ENCODE results near the gene CNEP1R1.
"Not testable (repeated sequence)": the region's sequence is repeated elsewhere in the genome, so short reads cannot be mapped to it uniquely, and the experiment has no call there.

The CNEP1R1 gene

DNA sequence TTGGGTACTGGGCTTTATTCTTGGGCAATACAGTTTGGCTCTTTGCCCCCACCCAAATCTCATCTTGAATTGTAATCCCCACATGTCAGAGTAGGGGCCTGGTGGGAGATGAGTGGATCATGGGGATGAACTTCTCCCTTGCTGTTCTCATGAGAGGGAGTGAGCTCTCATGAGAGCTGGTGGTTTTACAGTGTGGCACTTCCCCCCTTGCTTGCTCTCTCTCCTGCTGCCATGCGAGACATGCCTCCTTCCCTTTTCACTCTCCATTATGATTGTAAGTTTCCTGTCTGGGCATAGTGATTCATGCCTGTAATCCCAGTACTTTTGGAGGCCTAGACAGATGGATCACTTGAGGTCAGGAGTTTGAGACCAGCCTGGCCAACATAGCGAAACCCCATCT is 18.1 kb upstream of the CNEP1R1 start:
- Mint-ChIP-seq H3K27ac (no peak overlapping the region), H3K4me1 (no peaks in the 10 kb centered on the region), H3K27me3 (peaks cover 15% of the 10 kb centered on the region), H3K4me3 (no peak overlapping the region), H3K9me3 (no peaks in the 10 kb centered on the region)
- ATAC-seq: no peak
- DNase-seq: no peak

DNA sequence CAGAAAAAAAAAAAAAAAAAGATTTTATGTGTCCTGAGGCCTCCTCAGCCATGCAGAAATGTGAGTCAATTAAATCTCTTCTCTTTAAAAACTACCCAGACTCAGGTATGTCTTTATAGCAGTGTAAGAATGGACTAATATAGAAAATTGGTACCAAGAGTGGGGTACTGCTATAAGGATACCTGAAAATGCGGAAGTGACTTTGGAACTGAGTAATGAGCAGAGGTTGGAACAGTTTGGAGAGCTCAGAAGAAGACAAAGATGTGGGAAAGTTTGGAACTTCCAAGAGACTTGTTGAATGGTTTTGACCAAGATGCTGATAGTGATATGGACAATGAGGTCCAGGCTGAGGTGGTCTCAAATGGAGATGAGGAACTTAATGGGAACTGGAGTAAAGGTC is 17.3 kb upstream of the CNEP1R1 start:
- ATAC-seq: no peak
- no peak for DNase-seq
- H3K27ac Mint-ChIP-seq: no peak overlapping the region
- H3K27me3 Mint-ChIP-seq: peaks cover 9% of the 10 kb centered on the region
- no peaks in the 10 kb centered on the region for H3K4me1 Mint-ChIP-seq
- H3K4me3 Mint-ChIP-seq: no peak overlapping the region
- no peaks in the 10 kb centered on the region for H3K9me3 Mint-ChIP-seq

DNA sequence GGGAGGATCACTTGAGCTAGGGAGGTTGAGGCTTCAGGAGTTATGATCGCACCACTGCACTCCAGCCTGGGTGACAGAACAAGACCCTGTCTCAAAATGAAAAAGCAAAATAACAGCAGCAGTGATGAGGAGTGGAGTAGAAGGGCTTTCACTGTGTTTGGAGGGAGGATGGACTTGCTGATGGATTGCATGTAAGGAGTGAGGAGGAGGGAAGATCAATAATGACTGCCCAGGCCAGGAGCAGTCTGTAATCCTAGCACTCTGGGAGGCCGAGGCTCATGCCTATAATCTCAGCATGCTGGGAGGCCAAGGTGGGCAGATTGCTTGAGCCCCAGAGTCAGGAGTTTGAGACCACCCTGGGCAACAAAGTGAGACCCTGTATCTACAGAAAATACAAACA is 14.8 kb upstream of the CNEP1R1 start:
- no peaks in the 10 kb centered on the region for H3K9me3 Mint-ChIP-seq
- H3K4me3 Mint-ChIP-seq: no peak overlapping the region
- no peaks in the 10 kb centered on the region for H3K27me3 Mint-ChIP-seq
- H3K27ac Mint-ChIP-seq: no peak overlapping the region
- no peaks in the 10 kb centered on the region for H3K4me1 Mint-ChIP-seq
- no peak for ATAC-seq
- no peak for DNase-seq

- Mint-ChIP-seq H3K27ac (no peak overlapping the region), H3K27me3 (no peaks in the 10 kb centered on the region), H3K4me1 (no peaks in the 10 kb centered on the region), H3K9me3 (no peaks in the 10 kb centered on the region), H3K4me3 (no peak overlapping the region)
- ATAC-seq (no peak), DNase-seq (no peak)
Measured at GRCh38 chr16:50011707-50012106, 13.3 kb upstream of the CNEP1R1 start.

DNA sequence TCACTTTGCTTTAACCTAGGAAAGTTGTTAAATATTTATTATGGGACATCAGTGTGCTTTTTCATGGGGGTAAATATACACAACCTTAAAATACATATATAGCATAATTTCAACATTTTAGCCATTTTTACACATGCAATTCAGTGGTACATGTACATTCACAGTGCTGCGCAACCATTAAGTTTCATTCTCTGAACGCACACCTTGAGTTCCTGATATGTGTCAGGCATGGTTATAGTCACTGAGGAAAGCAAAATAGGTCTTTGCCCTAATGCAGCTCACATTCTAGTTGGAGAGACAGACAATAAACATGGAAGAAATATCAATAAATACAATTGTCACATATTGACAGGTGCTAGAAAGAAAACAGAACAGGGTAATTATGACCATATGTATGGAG is 12.8 kb upstream of the CNEP1R1 start:
- H3K27ac Mint-ChIP-seq: no peak overlapping the region
- no peaks in the 10 kb centered on the region for H3K4me1 Mint-ChIP-seq
- no peak overlapping the region for H3K4me3 Mint-ChIP-seq
- no peak for ATAC-seq
- H3K9me3 Mint-ChIP-seq: no peaks in the 10 kb centered on the region
- H3K27me3 Mint-ChIP-seq: no peaks in the 10 kb centered on the region
- DNase-seq: no peak

GRCh38 chr16:50014211-50014610 is 10.8 kb upstream of the CNEP1R1 start:
- not testable (repeated sequence) for H3K4me3 Mint-ChIP-seq, H3K9me3 Mint-ChIP-seq, H3K27me3 Mint-ChIP-seq, DNase-seq, H3K27ac Mint-ChIP-seq, ATAC-seq, H3K4me1 Mint-ChIP-seq

DNA sequence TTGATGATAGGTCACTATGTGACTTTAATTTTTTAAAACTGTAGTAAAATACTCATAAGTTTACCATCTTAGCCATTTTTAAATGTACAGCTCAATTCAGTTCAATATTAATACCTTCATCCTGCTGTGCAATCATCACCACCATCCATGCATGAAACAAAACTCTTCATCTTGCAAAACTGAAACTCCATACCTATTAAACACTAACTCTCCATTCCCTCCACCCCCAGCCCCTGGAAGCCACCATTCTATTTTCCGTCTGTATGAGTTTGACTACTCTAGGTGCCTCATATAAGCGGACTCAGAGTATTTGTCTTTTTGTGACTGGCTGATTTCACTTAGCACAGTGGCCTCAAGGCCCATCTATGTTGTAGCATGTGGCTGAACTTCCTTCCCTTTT is 9.4 kb upstream of the CNEP1R1 start:
- no peak for ATAC-seq
- H3K27ac Mint-ChIP-seq: no peak overlapping the region
- DNase-seq: no peak
- no peaks in the 10 kb centered on the region for H3K27me3 Mint-ChIP-seq
- H3K9me3 Mint-ChIP-seq: no peaks in the 10 kb centered on the region
- H3K4me3 Mint-ChIP-seq: no peak overlapping the region
- H3K4me1 Mint-ChIP-seq: no peaks in the 10 kb centered on the region

DNA sequence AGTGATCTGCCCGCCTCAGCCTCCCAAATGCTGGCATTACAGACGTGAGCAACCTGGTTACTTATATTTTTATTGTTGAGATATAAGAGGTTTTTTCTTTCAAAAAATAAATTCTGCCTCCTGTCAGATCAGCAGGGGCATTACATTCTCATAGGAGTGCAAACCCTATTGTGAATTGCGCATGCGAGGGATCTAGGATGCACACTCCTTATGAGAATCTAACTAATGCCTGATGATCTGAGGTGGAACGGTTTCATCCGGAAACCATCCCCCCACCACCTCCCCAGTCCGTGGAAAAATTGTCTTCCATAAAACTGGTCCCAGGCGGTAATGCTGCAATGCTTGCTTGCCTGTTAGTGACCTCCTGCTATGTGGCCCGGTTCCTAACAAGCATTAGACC is 7.5 kb upstream of the CNEP1R1 start:
- Mint-ChIP-seq H3K27me3 (no peaks in the 10 kb centered on the region), H3K27ac (no peak overlapping the region)

GRCh38 chr16:50021544-50021943 is 3.5 kb upstream of the CNEP1R1 start:
- Mint-ChIP-seq H3K4me3 (no peak overlapping the region), H3K4me1 (peaks cover 13% of the 10 kb centered on the region), H3K27me3 (no peaks in the 10 kb centered on the region), H3K9me3 (no peaks in the 10 kb centered on the region), H3K27ac (no peak overlapping the region)
- DNase-seq (peak in 1 of 2 donors; percentile 15), ATAC-seq (no peak)

More for the DNA sequence above, 7.5 kb upstream of the CNEP1R1 start:
- DNase-seq (no peak), ATAC-seq (no peak)
- Mint-ChIP-seq H3K9me3 (no peaks in the 10 kb centered on the region), H3K4me1 (no peaks in the 10 kb centered on the region), H3K4me3 (no peak overlapping the region)

DNA sequence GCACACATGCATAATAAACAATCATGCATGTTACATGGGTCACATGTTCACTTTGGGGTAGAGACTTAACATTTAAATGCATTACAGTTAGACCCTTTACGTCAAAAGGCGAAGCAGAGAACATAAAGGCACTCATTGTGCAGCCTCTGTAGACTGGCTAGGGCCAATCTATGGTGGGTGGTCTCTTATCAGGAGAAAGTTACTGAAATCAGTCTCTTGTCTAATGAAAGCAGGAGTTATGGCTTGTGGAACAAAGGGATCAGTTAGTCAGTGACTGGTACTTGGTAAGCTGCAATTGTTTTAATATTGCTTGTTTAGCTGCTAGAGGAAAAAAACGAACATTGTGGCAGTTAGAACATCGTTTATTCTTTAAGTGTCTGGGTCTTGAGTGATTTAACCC is 1.4 kb upstream of the CNEP1R1 start:
- Mint-ChIP-seq H3K9me3 (no peaks in the 10 kb centered on the region), H3K27me3 (no peaks in the 10 kb centered on the region), H3K4me1 (peaks cover 19% of the 10 kb centered on the region), H3K4me3 (no peak overlapping the region), H3K27ac (no peak overlapping the region)
- ATAC-seq (no peak), DNase-seq (no peak)

DNA sequence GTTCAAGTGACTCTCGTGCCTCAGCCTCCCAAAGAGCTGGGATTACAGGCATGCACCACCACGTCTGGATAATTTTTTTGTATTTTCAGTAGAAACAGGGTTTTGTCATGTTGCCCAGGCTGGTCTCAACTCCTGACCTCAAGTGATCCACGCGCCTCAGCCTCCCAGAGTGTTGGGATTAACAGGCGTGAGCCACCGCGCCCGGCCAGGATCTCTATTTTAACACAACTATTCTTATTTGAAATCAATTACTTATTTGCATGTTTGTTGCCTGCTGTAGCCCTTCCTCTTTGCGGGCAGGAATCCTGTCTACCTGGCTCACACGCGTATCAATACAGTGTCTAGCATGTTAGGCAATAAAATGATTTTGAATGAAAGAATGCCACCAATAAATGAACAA is 818 bp upstream of the CNEP1R1 start:
- Mint-ChIP-seq H3K4me3 (peak overlapping the region; percentile 93 to 95), H3K4me1 (peaks cover 19% of the 10 kb centered on the region), H3K9me3 (no peaks in the 10 kb centered on the region), H3K27me3 (no peaks in the 10 kb centered on the region), H3K27ac (peak overlapping the region in 1 of 2 donors; percentile 96)
- DNase-seq: no peak
- no peak for ATAC-seq

DNA sequence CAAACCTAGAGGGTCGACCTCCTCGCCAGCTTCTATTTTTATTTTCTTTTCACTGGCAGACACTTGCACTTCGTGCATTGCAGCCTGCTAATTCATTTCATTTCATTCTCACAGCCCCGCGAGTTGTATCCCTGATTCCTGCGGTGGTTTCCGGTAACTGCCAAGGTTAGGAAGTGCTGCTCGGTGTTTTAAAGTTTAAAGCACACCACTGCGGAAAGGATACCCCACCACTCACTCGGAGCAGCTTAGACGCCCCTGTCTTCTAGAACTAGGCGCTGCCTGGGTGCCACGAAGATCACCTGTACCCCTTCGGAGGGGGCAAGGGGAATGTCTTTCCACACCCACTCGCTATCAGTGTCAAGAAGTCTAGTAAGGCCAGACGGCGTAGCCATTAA is 509 bp downstream of the CNEP1R1 start:
- H3K9me3 Mint-ChIP-seq: no peaks in the 10 kb centered on the region
- H3K4me3 Mint-ChIP-seq: peak overlapping the region; percentile 93 to 95
- peak overlapping the region; percentile 95 to 96 for H3K27ac Mint-ChIP-seq
- H3K4me1 Mint-ChIP-seq: peaks cover 19% of the 10 kb centered on the region
- ATAC-seq (peak; percentile 17), DNase-seq (peak in 1 of 2 donors; percentile 34)
- H3K27me3 Mint-ChIP-seq: no peaks in the 10 kb centered on the region

- ATAC-seq (no peak), DNase-seq (no peak)
- peaks cover 19% of the 10 kb centered on the region for H3K4me1 Mint-ChIP-seq
- H3K27ac Mint-ChIP-seq: peak overlapping the region in 1 of 2 donors; percentile 88
- H3K27me3 Mint-ChIP-seq: no peaks in the 10 kb centered on the region
- H3K4me3 Mint-ChIP-seq: no peak overlapping the region
- no peaks in the 10 kb centered on the region for H3K9me3 Mint-ChIP-seq
Measured at GRCh38 chr16:50027829-50028228, 2.8 kb downstream of the CNEP1R1 start.

GRCh38 chr16:50035468-50035992 is 10.5 kb downstream of the CNEP1R1 start:
- ATAC-seq (no peak), DNase-seq (no peak)
- Mint-ChIP-seq H3K9me3 (no peaks in the 10 kb centered on the region), H3K4me1 (peaks cover 18% of the 10 kb centered on the region), H3K4me3 (no peak overlapping the region), H3K27ac (no peak overlapping the region), H3K27me3 (no peaks in the 10 kb centered on the region)

DNA sequence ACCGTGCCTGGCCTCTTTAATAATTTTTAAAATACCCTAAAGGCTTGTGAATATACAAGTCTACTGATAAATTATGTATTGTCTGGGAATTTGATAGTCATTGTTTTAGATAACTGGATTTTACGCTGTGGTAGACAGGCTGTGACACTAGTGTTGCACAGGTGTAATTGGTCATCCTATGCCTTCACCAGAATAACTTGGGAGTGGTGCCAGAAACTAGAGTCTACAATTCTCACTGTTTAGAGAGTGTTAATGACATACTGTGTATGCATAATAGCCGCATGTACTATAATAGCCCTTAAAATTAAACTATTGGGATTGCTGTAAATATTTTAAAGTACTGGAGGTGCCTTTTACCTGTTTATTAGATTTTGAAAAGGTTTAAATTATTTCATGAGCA is 11.4 kb downstream of the CNEP1R1 start:
- no peaks in the 10 kb centered on the region for H3K27me3 Mint-ChIP-seq
- no peak for DNase-seq
- H3K4me3 Mint-ChIP-seq: no peak overlapping the region
- no peak for ATAC-seq
- H3K9me3 Mint-ChIP-seq: no peaks in the 10 kb centered on the region
- H3K4me1 Mint-ChIP-seq: peaks cover 18% of the 10 kb centered on the region
- no peak overlapping the region for H3K27ac Mint-ChIP-seq

DNA sequence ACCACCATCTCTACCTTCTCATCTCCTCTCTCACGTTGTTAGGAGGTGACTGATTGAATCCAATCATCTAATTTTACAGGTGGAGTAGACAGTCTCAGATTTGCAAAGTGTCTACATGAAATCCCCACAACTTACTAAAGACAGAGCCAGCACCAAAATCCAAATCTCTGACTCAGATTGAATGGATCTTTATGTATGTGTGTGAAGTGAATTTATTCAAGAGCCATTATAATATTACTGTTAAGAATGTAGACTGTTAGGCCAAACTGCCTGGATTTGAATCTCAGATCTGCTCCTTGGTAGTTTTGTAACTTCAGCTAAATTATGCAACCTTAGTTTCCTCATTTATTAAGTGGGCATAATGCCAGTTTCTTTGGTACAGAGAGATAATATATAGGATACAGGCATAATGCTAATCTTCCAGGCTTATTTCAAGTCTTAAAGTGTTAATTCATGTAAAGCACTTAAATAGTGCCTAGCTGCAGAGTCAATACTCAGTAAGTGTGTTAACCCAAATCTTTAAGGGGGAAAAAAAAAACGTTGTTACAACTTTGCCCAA is 12.7 kb downstream of the CNEP1R1 start:
- H3K4me3 Mint-ChIP-seq: no peak overlapping the region
- peaks cover 3% of the 10 kb centered on the region for H3K27me3 Mint-ChIP-seq
- DNase-seq: no peak
- no peaks in the 10 kb centered on the region for H3K9me3 Mint-ChIP-seq
- peaks cover 18% of the 10 kb centered on the region for H3K4me1 Mint-ChIP-seq
- no peak for ATAC-seq
- H3K27ac Mint-ChIP-seq: no peak overlapping the region

DNA sequence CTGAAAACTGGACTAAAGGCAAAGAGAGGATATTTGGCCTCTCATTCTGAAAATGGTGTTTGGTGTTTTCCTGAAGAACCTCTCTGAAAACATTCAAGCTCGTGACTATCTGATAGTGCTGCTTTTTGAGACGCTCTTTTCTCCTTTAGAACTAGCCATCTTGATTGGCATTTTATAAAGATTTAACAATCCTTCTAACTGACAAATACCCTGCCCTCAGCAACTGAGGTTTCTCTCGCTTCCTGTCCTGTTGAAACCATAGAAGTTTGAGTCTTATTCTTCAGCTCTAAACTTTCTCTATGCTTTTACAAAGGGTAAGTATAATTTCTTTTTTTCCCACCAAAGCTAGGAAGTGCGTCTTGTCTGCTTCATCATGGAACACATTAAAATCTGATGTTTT is 13.3 kb downstream of the CNEP1R1 start:
- H3K4me3 Mint-ChIP-seq: no peak overlapping the region
- H3K4me1 Mint-ChIP-seq: peaks cover 18% of the 10 kb centered on the region
- ATAC-seq (no peak), DNase-seq (no peak)
- H3K9me3 Mint-ChIP-seq: no peaks in the 10 kb centered on the region
- peak overlapping the region; percentile 6 to 63 for H3K27ac Mint-ChIP-seq
- H3K27me3 Mint-ChIP-seq: peaks cover 9% of the 10 kb centered on the region

Data from stimulated activated naive CD8-positive, alpha-beta T cell treated with anti-CD3 and anti-CD28 coated beads, Interleukin-15, amount 100 ng/mL, for 72 hours (primary cell).